UCSD-AML1 (cell line): ENCODE results near the gene HOMER1.
"Not testable (repeated sequence)": the region's sequence is repeated elsewhere in the genome, so short reads cannot be mapped to it uniquely, and the experiment has no call there.

Experiments used
- DNase-seq: peaks from one replicate; lab custom pipeline; 2025; ENCODE audit not compliant: unreplicated experiment; lab: John Stamatoyannopoulos, UW

The HOMER1 gene

GRCh38 chr5:79423296-79423695 lies 90.6 kb downstream of the HOMER1 start:
- no peak for DNase-seq

DNA sequence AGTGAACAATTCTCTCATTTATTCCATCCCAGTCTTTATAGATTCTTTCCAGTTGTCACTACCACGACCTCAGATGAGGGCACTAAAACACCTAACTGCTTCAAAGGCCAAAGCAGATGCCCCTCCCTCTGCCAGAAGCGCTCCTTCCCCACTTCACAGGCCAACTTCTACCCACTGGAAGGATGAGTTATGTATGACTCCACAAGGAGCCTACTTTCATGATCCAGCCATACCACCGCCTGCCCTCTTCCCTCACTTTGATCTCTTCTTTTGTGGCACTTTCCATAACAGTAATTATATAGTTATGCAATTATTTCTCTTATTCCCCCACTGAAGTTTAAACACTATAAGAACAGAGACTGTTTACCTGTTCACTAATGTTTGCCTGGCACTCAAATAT lies 93.7 kb downstream of the HOMER1 start:
- DNase-seq = no peak

DNA sequence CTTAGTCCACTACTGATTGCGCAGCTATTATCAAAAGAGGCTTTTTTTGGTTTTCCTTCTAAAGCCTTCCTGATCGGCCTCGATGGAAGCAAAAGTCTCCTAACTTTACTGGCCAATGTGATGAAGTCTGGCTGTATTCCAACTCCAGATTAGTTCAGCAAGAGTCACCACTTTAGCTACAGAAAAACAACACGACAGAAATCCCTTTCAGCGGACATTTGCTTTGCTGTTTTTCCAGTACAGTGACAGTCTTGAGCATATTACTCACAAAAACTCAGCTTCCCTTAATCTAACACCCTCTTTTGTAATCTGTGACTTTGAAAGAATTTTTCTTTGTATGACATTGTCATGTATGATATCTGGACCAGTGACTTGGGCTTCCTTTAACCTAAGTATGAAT lies 95.7 kb downstream of the HOMER1 start:
- DNase-seq = no peak

DNA sequence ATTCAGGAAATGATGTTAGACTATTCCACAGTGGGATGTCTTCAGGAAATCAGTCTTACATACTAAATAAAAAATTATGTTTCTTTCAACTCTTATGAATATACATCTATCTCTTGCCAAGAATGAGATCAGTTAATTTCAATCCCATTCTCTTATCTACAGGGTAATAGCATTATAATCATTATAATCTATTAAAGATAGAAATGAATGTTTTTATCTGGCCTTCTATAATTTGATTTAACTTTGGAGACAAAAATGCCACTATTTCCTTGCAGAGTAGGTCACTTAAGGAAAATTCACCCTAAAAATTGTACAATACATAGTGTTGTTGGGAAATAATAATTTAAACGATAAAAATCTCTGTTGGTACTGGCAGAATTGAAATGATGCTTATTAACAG lies 96.4 kb downstream of the HOMER1 start:
- DNase-seq = no peak

GRCh38 chr5:79416499-79416898 lies 97.4 kb downstream of the HOMER1 start:
- no peak for DNase-seq

DNA sequence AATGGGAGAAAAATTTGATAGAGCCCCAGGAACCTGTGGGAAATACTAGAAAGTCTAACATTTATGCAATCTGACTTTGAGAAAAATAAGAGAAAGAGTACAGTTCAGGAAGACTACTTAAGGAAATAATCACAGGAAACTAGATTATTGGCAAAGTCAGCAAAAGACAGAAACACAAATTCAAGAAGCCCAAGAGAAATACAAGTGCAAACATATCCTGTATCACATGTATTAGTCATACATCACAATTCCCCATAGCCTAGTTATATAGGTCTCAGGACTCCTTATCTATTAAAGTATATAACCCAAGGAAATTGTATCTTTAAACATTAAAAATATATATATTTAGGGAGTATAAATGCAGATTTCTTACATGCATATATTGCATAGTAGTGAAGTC lies 100.8 kb downstream of the HOMER1 start:
- no peak for DNase-seq

- DNase-seq = no peak
These were observed 105.9 kb downstream of the HOMER1 start for GRCh38 chr5:79408028-79408427.

- DNase-seq = no peak
These were observed 106.3 kb downstream of the HOMER1 start for GRCh38 chr5:79407591-79407990.

GRCh38 chr5:79401216-79401615 lies 112.7 kb downstream of the HOMER1 start:
- DNase-seq = no peak

DNA sequence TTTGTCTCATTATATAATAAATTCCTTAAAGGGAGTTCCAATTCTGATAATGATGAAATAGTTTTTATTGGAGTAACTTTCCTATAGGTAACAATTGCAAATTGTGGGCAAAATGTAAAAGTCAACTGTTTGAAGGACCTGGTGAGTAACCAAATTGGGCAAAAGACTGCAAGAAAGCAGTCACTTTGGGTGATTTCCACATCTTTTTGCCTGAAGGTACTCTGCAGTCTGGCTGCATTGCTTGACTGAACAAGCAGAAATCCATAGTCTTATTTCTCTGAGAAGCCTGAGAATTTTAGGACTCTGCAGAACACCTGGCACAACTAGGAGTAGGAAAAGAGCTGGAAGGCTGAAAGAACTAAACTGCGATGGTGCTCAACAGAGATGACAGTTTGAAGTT lies 114.9 kb downstream of the HOMER1 start:
- no peak for DNase-seq

DNA sequence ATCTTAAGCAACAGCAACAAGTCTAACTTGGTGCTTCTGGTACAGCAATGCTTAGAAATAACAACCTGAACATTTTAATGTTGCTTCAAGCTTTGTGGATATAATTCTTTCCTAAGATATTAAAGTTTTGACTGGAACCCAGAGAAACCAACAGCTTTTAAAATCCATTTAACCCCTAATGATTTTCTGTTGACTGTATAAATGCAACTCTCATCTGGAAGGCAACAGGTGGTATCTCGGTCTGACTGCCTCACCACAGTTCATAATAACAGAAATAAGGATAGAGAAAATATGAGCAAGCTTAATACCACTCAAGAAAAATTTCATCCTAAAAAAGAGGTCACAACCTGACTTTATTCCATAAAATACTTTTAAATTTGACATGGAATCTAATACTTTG lies 116.9 kb downstream of the HOMER1 start:
- DNase-seq = no peak

DNA sequence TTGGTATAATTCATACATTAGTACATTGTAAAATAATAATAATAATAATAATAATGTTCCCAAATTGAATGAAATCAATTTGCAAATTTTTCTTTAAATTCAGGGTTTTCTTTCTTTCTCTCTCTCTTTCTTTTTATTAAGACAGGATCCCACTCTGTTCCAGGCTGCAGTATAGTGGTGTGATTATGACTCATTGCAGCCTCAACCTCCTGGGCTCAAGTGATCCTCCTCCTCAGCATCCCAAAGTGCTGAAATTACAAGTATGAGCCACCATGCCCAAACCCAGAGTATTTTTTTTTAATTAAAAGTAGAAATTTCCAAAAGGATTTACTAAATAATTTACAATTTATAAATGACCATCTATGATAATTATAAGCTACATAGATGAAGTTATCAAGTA lies 117.7 kb downstream of the HOMER1 start:
- DNase-seq = no peak

- DNase-seq = no peak
These were observed 118.6 kb downstream of the HOMER1 start for GRCh38 chr5:79395296-79395695.

DNA sequence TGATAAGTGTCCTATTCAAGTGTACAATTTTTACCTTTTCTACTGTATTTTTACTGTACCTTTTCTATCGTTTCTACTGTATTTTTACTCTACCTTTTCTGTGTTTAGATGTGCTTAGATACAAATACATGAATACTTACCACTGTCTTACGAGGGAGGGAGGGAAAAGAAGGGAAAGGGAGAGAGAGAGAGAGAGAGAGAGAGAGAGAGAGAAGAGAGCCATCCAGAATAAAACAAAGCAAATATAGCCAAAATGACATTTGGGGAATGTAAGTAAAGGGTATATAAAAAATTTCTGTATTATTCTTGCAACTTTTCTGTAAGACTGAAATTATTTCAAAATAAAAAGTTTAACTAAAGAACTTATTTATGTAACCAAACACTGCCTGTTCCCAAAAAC lies 121.2 kb downstream of the HOMER1 start:
- DNase-seq = no peak

GRCh38 chr5:79386679-79387078 lies 127.3 kb downstream of the HOMER1 start:
- DNase-seq = no peak

DNA sequence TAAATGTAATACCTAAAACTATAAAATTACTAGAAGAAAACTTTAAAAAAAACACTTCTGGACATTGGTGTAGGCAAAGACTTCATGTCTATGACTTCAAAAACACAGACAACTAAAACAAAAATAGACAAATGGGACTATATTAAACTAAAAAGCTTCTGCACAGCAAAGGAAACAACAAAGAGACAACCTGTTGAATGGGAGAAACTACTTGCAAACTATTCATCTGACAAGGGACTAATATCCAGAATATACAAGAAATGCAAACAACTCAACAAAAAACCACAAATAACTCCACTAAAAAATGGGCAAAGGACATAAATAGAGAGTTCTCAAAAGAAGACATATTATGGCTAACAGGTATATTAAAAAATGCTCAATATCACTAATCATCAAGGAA lies 128.8 kb downstream of the HOMER1 start:
- DNase-seq = not testable (repeated sequence)

GRCh38 chr5:79378510-79379186 lies 135.3 kb downstream of the HOMER1 start:
- no peak for DNase-seq

GRCh38 chr5:79357398-79357797 lies 156.5 kb downstream of the HOMER1 start:
- no peak for DNase-seq

GRCh38 chr5:79349881-79350280 lies 164.1 kb downstream of the HOMER1 start:
- DNase-seq = no peak

DNA sequence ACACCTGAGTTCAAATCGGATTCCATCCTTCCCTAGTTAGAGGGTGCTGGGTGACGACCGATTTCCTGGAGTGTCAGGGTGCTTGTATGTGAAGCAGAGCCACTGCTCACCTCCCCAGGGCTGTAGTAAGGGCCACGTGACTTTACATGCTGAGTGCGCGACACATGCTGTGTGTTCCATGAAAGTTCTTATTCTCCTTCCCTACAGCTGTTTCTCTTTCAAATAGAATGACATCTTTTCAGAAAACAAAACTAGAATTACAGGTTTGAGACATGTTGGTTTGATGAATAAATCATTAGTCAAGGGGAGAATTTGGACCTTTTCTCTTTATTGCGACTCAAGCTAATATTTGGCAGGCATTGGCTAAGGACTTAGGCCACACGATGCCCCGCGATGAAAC lies 164.9 kb downstream of the HOMER1 start:
- DNase-seq = no peak

DNA sequence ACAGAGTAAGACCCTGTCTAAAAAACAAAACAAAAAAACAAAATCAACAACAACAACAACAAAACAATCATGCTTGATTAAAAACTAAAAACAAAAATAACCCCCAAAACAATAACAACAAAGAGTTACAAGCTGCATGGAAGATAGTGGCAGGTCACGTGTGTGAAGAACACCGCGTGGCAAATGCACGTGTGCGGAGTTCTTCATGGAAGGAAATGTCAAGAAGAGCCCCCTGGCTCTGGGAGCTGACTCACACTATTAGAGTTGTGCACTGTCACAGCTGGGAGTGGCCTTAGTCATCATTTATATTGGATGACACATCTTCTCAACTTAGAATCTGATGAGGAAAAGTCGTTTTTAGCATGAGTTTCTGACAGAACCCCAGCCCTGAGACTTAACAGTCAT lies 167.5 kb downstream of the HOMER1 start:
- DNase-seq = no peak

GRCh38 chr5:79333852-79334557 lies 179.9 kb downstream of the HOMER1 start:
- no peak for DNase-seq

GRCh38 chr5:79330071-79330470 lies 183.9 kb downstream of the HOMER1 start:
- no peak for DNase-seq
